HG03575 (cell line): ENCODE data around the gene SHROOM2.
"Not testable (repeated sequence)": the region's sequence is repeated elsewhere in the genome, so short reads cannot be mapped to it uniquely, and the experiment has no call there.

ENCODE experiments used
- ATAC-seq: cut with Tn5 transposase; IDR thresholded peaks from one replicate; pipeline ENCODE4 v1.9.1; 2021; ENCODE audit not compliant: unreplicated experiment, insufficient number of reproducible peaks, low FRiP score; ENCODE audit errors: extremely low read depth

Gene SHROOM2

DNA sequence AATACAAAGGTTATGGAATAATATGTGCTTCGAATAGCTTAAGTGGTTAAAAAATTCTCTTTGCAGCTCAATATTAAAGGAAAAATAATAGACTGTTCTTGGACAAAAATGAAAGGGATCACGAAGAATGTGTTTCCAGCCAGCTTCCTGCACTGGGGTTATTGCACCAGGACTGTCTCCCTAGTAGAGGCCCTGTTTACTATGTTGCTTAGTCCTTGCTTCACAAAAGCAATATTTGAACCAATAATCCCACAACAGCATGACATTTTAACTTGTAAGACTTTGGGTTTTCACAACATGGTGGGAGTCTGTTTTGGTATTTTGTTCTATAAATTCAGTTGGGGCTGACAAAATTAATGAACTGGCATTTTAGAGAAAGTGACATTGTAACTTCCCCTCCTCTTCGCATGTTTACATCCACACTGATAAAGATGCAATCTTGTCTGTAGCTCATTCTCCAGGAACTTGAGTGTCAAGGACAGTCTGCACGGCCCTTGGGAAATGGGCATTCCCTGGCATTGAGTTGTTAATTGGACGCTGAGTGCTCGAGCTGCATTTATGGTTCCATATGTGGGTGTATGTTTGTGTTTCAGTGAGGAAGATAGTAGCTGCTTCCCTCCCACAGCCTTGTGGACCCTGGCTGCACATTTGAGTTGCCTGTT is 39.0 kb downstream of the SHROOM2 start:
- ATAC-seq, result no peak

- ATAC-seq, result no peak
These were observed 39.7 kb downstream of the SHROOM2 start for GRCh38 chrX:9825966-9826365.

- ATAC-seq, result peak; percentile 85
These were observed 43.4 kb downstream of the SHROOM2 start for GRCh38 chrX:9829308-9830267.

DNA sequence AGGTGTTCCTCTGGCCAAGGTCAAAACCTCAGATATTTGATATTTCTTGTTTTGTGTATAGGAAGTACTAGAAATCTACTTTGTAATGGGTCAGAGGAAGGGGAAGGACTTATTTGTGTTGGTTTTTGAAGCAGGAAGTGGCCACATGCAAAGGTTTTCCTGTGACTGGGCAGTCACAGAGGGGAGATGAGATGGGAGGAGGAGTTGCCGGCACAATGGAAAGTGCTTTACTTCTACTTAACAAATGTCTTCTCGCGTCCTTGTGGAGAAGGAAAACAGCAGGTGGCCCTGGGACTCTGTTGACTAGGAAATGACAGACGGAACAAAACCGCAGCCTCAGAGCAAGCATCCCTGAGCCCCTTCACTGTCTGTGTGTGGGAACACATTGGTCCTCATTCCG is 46.6 kb downstream of the SHROOM2 start:
- ATAC-seq, result no peak

DNA sequence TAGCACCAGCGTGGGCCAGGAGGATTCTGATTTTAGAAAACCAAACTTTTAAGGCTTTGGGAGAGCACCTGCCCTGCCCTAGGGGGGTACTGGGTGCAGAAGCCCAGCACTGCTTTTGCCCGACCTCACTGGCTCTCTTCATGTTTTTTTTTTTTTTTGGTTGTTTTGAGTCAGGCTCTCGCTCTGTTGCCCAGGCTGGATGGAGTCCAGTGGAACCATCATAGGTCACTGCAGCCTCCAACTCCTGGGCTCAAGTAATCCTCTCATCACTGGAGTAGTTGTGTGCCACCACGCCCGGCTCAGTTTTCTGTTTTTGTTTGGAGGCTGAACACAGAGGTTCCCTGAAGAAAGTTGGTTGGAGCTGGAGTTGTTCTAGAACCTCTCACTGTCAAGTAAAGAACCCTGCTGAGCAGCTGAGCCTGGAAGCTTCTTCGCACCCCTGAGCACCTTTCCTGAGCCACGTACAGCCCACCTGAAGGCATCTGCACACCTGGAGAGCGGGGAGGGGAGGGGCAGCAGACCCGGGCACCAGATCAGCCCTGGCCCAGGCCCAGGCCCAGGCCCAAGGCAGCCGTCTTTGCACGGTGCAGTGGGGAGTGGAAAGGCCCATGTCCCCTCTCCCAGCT is 49.5 kb downstream of the SHROOM2 start:
- ATAC-seq, result no peak

DNA sequence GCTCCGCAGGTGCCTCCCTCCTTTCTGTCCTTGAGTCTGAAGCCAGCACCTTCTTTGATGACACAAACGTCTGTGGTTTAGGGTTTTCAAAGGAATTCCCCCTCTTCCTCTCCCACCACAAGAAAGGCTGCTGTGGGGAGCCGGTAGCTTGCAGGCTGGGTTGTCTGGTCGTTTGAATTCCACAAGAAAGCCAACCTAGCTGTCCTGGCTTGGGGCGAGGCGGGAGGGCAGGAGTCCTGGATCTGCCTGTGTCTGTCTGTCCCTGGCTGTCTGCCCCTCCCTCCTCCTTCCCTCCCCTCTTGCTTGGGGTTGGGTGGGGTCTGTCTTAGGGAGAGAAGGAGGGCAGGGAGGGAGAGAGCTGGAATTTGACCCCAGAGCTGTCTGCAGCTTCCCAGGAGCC is 56.3 kb downstream of the SHROOM2 start:
- ATAC-seq, result no peak

GRCh38 chrX:9844936-9845577 is 58.8 kb downstream of the SHROOM2 start:
- no peak for ATAC-seq

DNA sequence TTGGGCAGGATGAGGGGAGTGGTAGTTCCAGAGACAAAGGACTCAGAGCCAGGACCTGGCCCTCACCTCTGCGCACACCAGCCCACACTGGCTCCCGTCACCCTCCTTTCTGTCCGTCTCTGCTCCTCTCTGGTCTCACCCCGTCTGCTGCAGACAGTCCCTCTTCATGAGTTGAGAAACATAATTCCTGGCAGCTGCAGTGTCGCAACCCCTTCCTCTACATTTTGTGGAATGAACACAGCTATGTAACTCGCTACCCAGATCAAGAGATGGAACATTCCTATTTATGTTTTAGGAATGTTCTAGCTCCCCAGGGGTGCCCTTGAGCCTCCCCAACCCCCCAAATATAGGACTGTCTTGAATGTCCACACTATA is 59.3 kb downstream of the SHROOM2 start:
- no peak for ATAC-seq

DNA sequence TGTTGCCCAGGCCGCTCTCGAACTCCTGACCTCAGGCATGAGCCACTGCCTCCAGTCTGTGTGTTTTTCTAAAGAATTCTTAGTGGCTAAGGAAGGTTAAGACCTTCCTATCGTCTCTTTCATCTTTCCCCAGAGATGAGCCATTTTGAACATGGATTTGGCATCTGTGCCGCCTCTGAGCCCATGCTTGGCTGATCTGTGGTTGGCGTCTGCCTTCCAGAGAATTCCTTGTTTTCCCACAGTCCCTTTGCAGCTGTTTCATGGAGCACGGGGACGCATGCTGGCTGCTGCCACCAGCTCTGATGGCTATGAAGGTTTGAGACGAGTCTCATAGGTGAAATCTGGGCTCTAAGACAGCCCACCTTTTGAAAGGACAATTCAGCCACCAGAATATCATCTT is 60.4 kb downstream of the SHROOM2 start:
- ATAC-seq, result no peak

DNA sequence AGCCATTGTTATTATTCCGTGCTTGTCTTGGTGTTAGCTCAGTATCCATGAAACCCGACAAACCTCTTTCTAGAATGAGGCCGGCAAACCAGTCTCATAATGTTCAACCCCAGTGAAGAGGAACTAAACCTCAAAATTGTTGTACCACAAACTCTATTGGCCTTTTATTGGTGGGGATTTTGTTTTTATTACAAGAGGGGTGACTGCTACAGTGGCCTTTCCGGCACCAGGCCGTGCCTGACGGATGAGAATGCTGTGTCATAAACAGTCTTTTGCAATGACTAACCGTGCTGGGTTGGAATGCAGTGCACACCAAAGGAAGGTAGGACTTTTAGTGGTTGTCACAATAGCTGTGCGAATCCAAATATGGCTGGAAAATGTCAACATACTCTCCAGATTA is 60.8 kb downstream of the SHROOM2 start:
- ATAC-seq, result no peak

DNA sequence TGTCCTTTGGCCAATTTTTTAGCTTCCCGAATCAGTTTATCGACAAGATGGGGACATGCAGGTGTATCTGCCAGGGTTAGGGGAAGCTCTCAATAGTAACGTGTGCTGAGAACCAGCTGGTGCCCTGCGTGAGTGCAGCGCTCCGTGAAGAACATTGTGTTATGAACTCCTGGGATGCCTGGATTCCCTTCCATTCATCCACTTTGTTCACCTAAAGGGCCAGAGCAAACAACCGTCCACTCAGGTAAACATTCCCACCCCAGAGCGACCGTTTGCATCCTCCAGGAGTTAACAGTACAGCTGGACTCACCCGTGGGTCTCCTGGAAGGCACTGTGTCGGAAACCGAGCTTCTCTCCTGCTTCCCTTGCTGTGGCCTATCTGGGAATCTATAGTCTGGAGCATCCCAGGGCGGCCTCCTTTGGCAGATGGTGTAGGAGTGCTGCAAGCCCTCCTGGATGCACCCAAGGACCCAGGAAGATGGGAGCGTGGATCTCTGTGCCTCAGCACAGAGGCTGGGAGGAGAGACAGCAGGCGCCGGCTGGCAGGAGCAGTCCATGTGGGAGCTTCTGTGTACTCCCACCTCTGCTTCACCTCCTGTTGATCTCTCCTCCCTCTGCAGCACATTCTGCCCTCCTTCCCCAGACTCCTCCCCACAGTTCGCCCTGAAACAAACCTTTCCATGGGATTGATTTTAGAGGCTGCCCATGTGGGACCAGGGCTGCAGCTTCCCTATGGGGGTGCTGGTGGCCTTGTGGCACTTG is 62.7 kb downstream of the SHROOM2 start:
- no peak for ATAC-seq

DNA sequence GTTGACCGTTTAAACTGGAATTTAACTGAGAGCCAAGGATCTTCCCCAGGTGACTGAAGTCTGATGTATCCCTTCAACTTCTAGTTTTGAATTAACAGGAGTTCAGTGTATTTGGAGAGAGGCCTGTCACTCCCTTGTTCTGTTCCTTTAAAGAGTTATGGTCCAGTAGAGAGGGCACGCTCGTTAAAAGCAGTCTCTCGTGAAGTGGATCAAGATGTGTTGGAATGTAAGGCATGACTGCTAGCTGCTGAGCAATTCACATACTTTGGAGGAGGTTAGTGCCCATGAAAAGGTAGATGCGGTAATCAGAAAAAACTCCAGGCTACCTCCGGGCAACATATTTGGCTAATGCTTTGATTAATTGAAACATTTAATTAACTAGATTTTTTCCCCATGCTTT is 65.7 kb downstream of the SHROOM2 start:
- no peak for ATAC-seq

DNA sequence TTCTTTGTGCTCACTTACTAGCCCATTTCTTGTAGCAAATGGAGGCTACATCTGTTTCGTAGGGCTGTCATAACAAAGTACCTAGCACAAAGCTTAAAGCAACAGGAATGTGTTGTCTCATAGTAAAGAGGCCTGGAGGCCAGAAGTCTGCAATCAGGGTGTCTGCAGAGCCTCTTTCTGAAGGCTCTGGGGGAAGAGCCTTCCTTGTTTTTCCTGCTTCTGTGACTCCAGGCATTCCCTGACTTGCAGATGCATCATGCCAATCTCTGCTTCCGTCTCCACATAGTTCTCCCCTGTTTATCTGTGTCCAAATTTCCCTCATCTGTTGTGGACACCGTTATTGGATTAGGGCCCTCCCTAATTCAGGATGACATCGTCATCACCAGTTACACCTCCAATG is 67.1 kb downstream of the SHROOM2 start:
- ATAC-seq, result no peak

- no peak for ATAC-seq
These were observed 69.5 kb downstream of the SHROOM2 start for GRCh38 chrX:9855561-9856283.

- ATAC-seq, result no peak
These were observed 70.4 kb downstream of the SHROOM2 start for GRCh38 chrX:9856588-9856987.

DNA sequence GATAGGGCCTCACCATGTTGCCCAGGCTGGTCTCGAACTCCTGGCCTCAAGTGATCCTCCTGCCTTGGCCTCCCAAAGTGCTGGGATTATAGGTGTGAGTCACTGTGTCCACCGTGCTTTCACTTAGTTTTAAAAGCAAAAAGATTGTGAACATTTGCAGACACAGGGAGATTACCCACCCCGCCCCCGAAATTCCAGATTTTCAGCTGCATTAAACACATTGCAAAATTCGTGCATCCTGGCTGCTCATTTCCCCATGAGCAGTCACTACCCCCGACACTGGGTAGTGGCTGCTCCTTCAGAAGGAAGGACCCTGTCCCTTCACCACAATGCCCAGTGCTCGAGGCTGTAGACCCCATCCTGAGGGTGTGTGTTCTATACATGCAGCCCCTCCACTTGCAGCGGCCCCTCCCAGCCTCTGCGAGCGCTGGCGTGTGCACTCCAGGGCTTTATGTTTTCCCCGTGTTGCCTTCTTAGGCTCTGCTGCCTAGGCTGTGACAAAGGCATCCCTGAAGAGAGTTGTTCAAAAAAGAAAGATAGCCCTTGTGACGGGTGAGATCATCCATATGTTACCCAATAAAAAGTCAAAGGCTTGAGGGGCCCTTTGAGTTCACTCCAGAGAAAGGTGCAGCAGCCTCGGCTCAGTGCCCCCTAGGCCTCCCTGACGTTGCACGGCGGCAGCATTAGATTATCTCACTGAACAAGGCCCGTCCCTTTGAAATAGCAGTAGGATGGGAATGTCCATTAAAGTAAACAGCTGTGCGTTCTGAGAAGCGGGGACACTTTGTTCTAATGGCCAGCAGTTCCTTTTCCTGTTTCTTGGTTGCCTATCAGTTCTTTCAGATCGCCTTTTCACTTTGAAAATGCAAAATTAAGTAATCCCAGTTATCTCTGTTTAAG is 71.6 kb downstream of the SHROOM2 start:
- ATAC-seq, result no peak

DNA sequence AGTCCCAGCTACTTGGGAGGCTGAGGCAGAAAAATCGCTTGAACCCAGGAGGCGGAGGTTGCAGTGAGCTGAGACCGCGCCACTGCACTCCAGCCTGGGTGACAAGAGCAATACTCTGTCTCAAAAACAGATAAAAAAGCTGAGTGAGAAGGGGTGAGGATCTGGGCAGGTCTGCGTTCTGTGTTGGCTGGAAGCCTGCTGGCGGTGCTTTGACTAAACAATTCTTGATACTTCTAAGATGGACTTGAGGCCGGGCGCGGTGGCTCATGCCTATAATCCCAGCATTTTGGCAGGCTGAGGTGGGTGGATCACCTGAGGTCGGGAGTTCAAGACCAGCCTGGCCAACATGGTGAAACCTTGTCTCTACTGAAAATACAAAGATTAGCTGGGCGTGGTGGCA is 72.5 kb downstream of the SHROOM2 start:
- not testable (repeated sequence) for ATAC-seq
